GM18520 (cell line): ENCODE measurements around the gene HCK.

ENCODE experiments used
- ATAC-seq: cut with Tn5 transposase; IDR thresholded peaks from one replicate; pipeline ENCODE4 v1.9.1; 2021; ENCODE audit not compliant: unreplicated experiment

HCK gene

DNA sequence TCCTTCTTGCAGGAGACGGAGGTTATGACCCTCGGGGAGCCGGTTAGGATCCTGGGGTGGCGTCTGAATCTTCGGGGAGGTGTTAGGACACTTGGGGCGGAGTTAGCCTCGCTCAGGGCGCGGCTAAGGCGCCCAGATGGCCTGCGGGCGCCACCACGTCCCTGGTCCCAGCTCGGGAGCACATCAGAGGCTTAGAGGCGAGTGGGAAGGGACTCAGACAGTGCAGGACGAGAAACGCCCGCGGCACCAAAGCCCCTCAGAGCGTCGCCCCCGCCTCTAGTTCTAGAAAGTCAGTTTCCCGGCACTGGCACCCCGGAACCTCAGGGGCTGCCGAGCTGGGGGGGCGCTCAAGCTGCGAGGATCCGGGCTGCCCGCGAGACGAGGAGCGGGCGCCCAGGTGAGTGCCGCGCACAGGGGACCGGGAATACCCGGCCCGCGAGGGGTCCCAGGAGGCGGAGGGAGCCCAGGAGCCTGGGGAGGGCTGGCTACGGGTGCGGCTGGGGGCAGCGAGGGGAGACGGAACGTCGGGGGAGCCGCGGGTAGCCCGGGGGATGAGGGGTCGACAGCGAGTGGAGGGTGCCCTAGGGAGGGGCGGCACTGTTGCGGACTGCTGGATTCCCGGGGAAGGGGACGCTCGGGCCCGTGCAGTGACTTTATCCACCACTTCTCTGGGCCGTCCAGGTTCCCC is at the start of gene HCK:
HCK (plus strand) TSS at position 153 of the 688 bp plus-strand sequence.
- no peak for ATAC-seq

DNA sequence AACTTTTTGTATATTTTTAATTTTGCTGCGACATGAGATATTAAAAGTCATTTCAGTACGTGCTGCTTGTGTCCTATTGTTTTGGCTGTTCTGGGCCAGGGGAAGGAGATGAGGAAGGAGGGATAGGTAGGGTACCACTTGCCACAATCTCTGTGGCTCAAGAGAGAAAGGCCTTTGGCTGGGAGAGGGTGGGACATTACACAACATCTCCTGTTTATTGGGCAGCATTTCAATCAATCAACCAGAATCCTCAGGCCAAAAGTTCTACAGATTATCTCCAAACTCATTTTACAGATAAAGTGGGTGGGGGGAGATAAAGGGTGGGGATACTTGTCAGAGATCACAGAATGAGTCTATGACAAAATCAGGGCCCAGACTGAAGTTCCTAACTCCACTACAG is 48.7 kb upstream of the HCK start:
- ATAC-seq, result no peak

DNA sequence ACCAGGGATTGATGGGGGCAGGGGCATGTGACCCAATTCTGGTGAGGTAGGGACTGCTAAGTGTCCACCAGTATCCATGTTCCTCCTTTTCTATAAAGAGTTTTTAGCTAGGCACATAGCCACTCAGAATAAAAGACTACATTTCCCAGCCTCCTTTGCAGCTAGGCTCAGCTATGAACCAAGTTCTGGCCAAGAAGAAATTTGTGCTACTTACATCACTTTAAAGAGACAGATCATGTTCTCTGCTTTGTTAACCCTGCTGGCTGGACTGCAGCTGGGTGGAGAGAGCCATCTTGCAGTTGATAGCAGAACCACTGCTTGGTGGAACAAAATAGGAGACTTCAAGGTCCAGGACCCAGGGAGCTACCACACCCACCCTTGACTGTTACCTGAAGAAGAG is 47.1 kb upstream of the HCK start:
- no peak for ATAC-seq

DNA sequence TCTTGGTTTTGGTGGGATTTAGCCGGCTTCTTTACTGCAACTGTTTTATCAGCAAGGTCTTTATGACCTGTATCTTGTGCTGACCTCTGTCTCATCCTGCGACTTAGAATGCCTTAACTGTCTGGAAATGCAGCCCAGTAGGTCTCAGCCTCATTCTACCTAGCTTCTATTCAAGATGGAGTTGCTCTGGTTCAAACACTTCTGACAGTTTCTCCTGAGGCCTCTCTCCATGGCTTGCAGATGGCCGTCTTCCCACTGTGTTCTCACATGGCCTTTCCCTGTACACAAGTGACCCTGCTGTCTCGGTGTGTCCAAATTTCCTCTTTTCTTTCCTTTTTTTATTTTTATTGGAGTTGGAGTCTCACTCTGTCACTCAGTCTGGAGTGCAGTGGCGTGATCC is 46.0 kb upstream of the HCK start:
- no peak for ATAC-seq

DNA sequence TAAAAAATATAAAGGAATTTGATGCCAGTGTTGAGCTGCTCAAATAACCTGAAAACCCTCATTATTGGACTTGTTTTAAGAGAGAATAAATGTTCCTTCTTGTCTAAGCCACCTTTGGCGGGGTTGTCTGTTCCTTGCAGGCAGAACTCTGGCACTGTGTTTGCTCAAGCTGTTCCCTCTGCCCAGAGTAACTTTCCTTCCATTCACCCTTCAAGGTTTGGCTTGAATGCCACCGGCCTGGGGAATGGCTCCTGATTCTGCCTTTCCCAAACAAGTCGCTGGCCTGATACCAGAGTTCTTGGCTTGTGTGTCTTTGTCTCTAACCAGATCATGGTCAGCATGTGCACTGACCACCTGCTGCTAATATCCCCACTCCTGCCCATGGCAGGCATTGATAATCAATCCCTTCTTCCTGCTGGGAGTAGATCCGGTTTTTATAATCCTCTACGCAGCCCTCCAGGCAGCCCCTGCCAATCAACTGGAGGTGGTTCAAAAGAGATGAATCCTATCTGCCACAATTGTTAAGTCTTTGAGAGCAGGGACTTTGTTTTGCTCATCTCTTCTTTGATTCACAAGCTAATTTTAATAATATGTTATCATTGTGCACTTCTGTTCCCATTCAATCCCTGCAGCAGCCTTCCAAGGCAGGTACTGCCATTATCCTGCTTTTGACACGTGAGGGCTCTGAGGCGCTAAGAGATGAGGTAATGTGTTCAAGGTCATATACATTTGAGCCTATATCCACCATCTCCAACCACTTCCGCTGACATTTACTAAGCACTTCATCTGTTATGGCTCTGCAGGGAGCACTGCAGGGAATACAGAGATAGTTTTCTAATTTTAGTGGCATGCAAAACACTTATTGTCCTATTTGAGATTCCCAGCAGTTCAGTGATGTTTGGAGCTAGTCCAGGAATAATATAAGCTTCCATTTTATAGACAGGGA is 44.9 kb upstream of the HCK start:
- no peak for ATAC-seq

DNA sequence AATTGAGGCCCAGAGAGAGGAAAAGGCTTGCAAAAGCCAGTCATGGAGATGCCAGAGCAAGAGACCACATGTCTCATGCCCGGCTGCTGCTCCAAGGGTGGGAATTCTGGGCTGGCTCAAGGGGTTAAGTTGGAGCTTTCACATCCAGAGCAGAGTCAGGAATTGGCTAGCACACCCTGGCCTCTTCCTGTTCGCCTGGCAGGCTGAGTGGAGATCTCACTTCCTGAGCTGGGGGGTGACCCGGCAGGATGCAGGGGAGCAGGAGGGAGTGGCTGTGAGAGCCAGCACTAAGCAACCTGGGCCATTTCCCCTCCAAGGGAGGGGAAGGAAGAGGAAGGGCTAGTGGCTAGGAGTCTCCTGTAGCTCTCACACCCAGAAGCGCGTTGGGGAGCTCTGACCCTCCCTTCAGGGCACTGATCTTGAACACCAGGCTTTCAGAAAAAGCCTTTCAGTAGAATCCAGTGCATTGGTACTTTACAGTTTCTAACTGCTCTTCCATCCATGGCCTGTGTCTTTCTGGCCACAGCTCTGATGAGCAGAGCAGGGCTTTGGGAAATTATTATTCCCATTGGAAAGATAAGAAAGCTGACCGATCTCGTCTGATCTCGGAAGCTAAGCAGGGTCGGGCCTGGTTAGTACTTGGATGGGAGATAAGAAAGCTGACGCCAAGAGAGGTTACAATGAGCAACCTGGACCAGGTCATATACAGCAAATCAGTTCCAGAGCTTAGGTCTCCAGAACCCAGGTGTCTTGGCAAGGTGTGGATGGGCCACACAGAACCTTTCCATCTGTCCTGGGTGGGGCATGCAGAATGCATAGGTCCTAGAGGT is 44.0 kb upstream of the HCK start:
- ATAC-seq, result no peak

DNA sequence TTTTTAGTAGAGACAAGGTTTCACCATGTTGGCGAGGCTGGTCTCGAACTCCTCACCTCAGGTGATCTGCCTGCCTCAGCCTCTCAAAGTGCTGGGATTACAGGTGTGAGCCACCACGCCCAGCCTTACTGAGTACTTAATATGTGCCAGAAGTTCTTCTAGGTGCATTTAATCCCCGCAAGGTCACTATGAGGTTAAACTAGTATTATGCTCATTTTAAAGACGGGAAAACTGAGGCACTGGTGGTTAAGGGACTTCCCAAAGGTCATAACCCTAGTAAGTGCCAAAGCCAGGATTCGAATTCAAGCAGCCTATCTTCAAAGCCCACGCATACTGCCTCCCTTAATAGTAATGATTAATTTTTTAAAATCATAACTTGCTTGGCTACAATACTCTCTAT is 42.5 kb upstream of the HCK start:
- ATAC-seq, result no peak

DNA sequence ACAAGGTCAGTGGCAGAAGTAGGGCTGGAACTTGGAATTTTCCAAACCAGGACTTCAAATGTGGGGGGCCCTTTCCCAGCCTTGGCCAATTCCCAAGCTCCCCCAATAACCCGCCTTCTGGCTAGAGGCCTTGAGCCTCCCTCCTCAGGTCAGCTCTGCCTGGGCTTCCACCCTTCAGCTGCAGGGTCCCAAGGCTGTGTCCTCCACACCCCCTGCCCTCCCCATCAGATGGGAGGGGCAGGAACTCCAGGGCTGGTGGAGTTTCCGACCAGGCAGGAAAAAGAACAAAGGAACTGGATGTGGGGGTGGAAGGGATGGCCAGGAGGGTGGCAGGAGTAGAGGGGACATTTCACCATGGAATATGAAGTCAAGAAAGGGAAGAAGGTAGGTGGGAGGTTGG is 41.9 kb upstream of the HCK start, which contains the start of gene CCM2L:
CCM2L (plus strand) TSS at position 338 of the 400 bp plus-strand sequence; CDS start at position 355, 17 bp downstream.
- ATAC-seq, result no peak

DNA sequence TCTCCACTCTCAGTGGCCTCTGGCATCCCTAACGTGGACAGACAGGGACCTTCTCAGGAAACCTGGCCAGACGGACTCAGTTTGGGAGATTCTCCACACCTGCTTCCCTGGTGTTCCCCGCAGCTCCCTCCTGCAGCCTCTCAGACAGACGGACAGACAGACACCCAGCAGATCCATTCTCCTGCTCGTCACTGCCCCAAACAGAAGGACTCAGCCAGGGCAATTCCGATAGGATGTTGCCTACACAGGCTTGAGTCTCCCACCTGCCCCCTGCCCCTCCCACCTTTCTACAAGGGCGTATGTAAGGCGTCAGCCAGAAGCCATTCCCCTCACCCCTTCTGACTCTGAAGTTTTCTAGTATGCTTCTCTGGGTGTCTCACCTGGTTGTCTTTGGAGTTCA is 41.4 kb upstream of the HCK start:
- no peak for ATAC-seq

DNA sequence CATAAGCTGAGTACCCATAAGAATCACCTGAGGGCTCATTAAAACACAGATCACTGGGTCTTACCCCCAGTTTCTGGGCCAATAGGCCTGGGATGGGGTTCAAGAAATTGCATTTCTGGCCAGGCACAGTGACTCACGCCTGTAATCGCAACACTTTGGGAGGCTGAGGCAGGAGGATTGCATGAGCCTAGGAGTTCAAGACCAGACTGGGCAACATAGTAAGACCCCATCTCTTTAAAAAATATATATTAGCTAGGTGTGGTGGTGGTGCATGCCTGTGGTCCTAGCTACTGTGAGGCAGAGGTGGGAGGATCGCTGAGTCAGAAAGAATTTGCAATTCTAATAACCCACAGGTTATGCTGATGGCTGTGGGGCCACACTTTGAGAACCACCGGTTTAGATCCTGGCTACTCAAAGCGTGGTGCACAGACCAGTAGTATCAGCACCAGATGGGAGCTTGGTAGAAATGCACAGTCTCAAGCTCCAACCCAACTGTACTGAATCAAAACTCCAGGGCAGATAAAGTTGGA is 39.8 kb upstream of the HCK start:
- ATAC-seq, result no peak

DNA sequence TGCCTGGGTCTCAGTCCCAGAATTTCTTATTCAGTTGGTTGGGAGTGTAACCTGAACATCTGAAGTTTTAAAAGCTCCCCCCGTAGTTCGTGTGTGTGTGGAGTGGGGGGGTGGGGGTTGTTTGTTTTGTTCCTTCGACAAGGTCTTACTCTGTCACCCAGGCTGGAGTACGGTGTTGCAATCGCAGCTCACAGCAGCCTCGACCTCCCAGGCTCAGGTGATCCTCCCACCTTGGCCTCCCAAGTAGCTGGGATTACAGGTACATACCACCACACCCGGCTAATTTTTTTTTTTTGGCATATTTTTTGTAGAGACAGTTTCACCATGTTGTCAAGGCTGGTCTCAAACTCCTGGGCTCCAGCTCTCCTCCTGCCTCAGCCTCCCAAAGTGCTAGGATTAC is 38.7 kb upstream of the HCK start:
- no peak for ATAC-seq

DNA sequence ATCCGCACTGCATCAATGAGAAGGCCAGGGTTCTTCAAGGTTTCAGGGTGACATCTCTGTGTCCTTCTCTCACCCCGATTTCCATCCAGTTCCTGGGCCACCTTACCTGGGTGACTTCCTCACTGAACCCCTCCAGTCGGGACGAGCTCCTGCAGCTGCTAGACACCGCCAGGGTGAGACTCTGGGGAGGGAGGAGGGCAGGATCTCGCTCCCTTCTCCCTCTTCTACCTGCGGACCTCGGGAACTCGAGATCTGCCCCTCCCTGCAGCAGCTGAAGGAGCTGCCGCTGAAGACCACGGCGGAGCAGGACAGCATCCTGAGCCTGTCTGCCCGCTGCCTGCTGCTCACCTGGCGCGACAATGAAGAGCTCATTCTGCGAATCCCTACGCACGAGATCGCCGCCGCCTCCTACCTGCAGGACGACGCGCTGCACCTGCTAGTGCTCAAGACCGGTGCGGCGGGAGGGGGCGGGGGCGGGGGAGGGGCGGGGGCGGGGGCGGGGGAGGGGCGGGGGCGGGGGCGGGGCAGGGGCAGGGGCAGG is 34.3 kb upstream of the HCK start:
- no peak for ATAC-seq

DNA sequence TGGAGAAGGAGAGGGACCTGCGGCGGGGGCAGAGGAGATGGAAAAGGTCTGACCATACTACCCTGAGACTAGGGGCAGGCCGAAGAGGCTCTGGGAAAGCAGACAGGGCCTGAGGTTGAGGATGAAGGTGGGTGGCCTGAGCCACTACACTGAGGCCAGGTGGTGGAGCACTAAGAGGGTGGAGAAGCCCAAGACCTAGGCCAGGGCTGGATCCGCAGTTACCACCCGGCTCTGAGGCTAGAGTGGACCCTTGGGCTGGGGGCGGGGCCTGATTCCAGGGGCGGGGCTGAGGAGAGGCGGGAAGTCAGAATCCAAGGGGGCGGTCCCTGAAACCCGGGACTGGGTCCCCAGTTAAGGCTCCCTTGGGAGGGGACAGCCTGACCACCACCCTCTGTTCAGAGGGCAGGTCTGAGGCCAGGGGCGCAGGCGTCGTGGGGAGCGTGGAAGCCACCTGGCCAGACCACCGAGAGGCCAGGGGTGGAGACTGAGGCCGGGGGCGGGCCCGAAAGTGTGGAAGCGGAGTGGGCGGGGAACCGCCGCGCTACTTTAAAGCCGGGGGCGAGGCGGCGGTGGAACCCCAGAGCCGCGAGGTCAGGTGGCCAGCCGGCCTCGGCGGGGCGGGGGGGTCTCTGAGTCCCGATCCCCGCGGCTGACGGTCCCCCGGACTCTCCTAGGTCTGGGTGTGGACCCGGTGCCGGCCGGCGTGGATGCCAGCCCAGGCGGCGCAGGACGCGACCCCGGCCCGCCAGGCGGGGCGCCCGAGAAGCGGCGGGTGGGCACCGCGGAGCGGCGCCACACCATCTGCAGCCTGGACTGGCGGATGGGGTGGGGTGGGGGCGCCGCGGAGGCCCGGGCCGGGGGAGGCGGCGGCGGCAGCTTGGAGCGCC is 33.5 kb upstream of the HCK start:
- no peak for ATAC-seq

DNA sequence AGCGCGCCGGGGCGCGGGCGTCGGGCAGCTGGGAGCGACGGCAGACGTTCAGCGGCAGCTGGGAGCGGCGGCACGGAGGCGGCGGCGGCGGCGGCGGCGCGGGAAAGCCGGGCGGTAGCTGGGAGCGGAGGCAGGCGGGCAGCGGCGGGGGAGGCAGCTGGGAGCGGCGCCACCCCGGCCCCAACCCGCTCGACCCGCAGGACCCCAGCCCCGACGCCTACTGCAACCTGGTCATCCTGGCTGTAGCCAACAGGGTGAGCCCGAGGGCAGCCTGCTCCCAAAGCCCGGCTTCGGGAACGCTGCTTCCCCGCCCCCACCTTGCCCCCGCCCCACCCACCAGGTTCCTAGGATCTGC is 32.9 kb upstream of the HCK start:
- no peak for ATAC-seq

DNA sequence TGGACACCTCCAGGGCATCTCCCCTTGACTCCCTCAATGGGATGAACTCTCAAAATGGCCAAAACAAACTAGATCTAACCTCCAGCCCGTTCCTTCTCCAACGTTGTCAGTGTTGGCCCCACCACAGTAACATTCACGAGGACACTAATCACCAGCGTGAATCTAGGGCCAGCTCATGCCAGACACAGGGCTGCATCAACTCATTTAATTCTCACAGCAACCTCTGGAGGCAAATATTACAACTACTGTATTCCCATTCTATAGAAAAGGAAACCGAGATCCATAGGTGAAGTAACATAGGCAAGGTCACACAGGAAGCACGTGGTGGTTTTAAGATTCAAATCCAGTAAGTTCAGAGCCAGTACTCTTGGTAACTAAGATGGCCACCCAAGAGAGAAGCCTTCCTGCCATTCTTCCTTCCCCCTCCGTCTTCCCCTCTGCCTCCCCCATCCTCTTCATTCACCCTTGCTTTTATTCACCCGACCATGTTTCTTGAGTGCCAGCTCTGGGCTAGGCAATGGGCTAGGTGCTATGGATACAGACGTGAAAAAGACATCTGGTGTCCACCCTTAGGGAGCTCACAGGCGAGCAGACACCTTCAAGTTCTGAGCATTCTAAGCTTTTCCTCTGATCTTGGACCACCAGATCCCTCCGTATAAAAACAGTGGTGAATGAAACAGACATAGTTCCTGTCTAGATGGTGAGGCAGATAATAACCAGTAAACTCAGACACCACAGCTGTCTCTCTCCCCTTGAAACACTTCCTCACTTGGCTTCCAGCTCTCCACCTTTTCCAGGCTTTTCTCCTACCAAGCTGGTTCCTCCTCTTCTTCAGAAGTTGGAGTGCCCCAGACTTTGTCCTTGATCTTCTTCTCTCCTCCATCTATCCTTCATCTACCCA is 32.2 kb upstream of the HCK start:
- ATAC-seq, result no peak

DNA sequence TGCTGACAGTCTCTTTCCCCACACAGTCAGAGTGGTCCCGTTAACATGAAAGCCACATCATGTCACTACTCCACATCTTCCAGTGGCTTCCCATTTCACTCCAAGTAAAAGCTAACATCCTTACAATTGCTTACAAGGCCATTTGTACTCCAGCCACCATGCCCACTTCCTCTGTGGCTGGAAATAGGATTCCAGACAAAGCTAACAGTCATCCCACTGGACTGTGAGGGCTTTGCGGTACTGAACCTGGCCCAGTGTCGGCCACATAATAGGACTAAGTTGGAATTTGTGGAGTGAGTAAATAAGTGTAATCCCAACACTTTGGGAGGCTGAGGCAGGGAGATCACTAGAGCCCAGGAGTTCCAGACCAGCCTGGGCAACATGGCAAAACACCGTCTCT is 31.0 kb upstream of the HCK start:
- no peak for ATAC-seq

DNA sequence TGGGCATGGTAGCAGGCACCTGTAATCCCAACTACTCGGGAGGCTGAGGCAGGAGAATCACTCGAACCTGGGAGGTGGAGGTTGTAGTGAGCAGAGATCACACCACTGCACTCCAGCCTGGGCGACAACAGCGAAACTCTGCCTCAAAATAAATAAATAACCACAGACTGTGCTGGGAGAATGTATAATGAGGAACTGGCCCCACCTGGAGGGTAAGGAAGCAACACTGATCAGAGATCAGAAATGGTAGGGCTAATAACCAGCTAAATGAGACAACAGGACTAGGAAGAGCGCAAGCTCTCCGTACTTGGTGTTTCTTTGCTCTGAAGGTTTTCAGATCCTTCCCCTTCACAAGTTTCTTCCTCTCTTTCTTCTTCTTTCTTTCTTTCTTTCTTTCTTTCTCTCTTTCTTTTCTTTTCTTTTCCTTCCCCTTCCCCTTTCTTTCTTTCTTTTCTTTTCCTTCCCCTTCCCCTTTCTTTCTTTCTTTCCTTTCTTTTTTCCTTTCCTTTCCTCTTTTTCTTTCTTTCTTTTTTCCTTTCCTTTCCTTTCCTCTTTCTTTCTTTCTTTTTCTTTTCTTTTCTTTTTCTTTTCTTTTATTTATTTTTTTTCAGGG is 27.3 kb upstream of the HCK start:
- no peak for ATAC-seq

DNA sequence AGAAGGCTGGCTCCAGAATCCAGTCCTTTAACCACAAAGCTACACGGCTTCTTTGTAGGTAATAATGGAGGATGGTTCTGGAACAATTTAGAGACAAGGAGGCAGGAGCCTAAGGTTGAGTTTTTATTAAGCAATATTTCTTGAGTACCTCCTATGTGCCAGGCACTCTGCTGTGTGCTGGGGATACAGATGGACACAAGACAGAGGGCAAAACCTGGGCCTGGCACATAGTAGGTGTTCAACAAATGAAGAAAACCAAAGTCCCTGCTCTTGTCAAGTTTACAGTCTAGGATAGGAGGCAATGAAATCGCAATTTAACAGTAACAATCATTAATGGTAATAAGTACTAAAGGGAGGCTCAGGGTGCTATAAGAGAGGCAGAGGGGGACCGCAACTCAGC is 24.4 kb upstream of the HCK start:
- ATAC-seq, result no peak
